SH-SY5Y (cell line): ENCODE results near the gene NR2C2AP.

Experiments
- GATA2 ChIP-seq: IDR thresholded peaks from 2 replicates; pipeline ENCODE4 v1.6.1; 2011; ENCODE audit warnings: mild to moderate bottlenecking, low read depth, low read length
- GATA3 ChIP-seq: IDR thresholded peaks from 2 replicates; pipeline ENCODE4 v1.6.1; 2011; ENCODE audit warnings: low read depth, mild to moderate bottlenecking, low read length, moderate library complexity

DNA sequence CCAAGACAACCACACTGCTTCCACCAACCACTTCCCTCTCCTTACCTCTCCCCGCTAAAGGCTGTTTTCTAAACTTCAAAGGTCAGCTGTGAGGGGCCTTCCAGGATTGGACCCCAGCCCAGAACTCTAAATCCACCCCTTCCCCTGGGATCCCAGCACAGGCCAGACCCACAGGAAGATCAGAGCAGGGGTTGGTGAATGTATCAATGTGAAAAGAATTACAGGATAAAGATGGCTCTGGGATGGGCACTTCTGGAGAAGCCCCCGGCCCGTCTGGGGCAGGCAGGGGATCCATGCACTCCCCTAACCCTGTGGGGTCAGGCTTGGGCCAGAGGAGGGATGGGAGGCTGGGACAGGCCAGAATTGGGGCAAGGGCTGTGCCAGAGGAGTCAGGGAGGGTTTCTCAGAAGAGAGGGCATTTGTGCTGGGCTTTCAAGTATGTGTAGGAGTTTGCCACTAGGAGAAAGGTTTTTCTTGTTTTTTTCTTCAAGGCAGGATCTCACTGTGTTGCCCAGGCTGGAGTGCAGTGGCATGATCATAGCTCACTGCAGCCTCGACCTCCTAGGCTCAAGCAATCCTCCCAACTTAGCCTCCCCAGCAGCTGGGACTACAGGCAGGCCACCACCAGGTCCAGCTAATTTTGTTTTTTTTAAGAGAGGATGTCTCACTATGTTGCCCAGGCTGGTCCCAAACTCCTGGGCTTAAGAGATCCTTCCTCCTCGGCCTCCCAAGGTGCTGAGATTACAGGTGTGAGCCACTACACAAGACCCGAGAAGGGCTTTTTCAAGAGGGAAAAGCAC is 32.1 kb downstream of the NR2C2AP start:
- TF ChIP-seq GATA3 (no peak), GATA2 (no peak)
